Right lobe of liver (tissue), 6 donors: ENCODE results near the gene COA6. TPM values are rescaled to one million over a fixed set of nuclear protein-coding genes. Genes with fewer than 3 reads are reported as not detected.

Experiments
- ATAC-seq, 4 donors: fragments of 200-7000 bp; cut with Tn5 transposase; one replicate each; pipeline ENCODE4 v1.9.1; 2020; ENCODE audit warnings: mild to moderate bottlenecking in 4 of 4, moderate library complexity in 4 of 4
- DNase-seq, 3 donors: peaks; one replicate each; pipeline ENCODE4 v3.0.0-alpha.2; 2020
- H3K27ac ChIP-seq, 3 donors: fragments of 200-600 bp; one replicate each; pipeline ENCODE4 v1.8.0; 2022
- H3K27me3 ChIP-seq, 2 donors: fragments of 200-600 bp; one replicate each; pipeline ENCODE4 v1.8.0; 2022
- H3K36me3 ChIP-seq, 4 donors: fragments of 200-600 bp; sonication (generic) in 1 of 4; one replicate each; pipeline versions ENCODE4 v1.5.1 to v1.8.0; 2017 to 2022; ENCODE audit warnings: control low read depth in 1 of 4
- H3K4me1 ChIP-seq, 4 donors: fragments of 200-600 bp; sonication (generic) in 1 of 4; one replicate each; pipeline versions ENCODE4 v1.5.1 to v1.8.0; 2017 to 2022; ENCODE audit warnings: control low read depth in 1 of 4
- H3K4me3 ChIP-seq, 3 donors: fragments of 200-600 bp; one replicate each; pipeline ENCODE4 v1.8.0; 2022
- H3K9me3 ChIP-seq, 4 donors: fragments of 200-600 bp; sonication (generic) in 1 of 4; one replicate each; pipeline versions ENCODE4 v1.5.1 to v1.8.0; 2017 to 2022; ENCODE audit warnings: control low read depth in 1 of 4
- POLR2A ChIP-seq: fragments of 450-650 bp; IDR thresholded peaks from one replicate; pipeline ENCODE4 v1.6.1; 2017; ENCODE audit warnings: antibody characterized with exemption, mild to moderate bottlenecking
- WGBS: methylation state at CpG from one replicate; pipeline ENCODE4 v1.1.6; 2018; ENCODE audit warnings: low coverage, low lambda C conversion rate; ENCODE audit not compliant: insufficient coverage; ENCODE audit errors: missing lambda C conversion rate; 5-methylcytosine and 5-hydroxymethylcytosine counted together
- intact Hi-C, 2 donors: fragments of 100-400 bp; cut with DNase I; formaldehyde crosslinking; loops; one replicate each; pipeline versions ENCODE4 v1.11.2 to v1.14.1; 2022
- long read RNA-seq: library from polyadenylated mRNA; unstranded; transcript quantifications from one replicate; pipeline ENCODE4 v2.0.0, GENCODE V29; 2019
- total RNA-seq, 6 experiments: library from RNA; depleted of rRNA in 2 of 6; stranded (reverse); fragments of >200 nt in 2 of 6; fragmentation: NEBNext Ultra II Directional in 3 of 6; extraction: Animal tissue kit (Norgen Biotek cat#: 25700) in 3 of 6; gene quantifications; one replicate each; pipeline versions ENCODE4 v1.1.0 to v1.2.4, GENCODE V29; 2016 to 2023
- TF ChIP-seq, protein P1 (sequence below), 4 donors: fragments of 200-600 bp in 3 of 4; fragments of 450-650 bp in 1 of 4; IDR thresholded peaks; one replicate each; pipeline versions ENCODE4 v1.5.1 to v1.8.0; 2016 to 2022; ENCODE audit warnings: antibody characterized with exemption in 4 of 4, mild to moderate bottlenecking in 2 of 4
- donor health status: DM: no; HTN: yes; CAD: no.
- donor health status: DM: no; HTN: no; CAD: no.
- donor health status: DM: no; HTN: no; CAD: no.
- donor health status: DM: no; HTN: yes; CAD: no.
- donor health status: DM: no; HTN: yes; CAD: no.

COA6 gene
- 10 to 100 TPM; 12.8 to 29.3 (median 16.2) TPM for total RNA-seq
- long read RNA-seq, transcript COA6-203 (3 exons, 710 nt): major isoform, 19 of 24 reads
- long read RNA-seq, partial matches to known transcripts: 0 of 24 reads
- long read RNA-seq, other reads (novel, unspliced or antisense): 1 of 24 reads

DNA sequence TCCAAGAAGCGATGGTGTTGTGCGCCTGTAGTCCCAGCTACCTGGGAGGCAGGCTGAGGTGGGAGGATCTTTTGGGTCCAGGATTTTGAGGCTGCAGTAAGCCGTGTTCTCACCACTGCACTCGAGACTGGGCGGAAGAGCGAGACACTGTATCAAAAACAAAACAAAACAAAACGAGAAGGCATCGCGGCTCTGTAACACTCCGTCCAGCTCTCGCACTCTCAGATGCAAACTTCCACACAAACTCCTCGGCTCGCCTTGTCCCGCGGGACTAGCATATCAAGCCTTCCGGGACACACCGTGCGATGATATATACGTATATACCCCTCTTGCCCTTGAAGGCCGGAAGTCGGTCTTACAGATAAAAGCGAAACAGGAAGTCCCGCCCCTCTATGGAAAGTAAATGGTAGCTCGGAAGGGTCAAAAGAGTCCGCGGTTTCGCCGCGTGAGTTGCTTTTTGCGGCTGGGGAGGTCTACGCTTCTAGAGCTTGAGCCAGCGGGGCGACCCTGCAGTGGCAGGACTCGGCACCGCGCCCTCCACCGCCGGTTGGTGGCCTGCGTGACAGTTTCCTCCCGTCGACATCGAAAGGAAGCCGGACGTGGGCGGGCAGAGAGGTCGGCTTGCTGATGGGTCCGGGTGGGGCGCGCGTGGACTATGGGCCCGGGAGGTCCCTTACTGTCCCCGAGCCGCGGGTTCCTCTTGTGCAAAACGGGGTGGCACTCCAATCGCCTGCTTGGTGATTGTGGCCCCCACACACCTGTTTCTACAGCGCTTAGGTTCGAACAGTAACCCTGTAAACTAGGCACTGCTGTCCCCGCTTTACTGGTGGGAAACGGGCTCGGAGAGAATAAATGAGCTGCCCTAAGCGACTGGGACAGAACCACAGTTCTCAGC lies at the start of gene COA6:
Gene COA6, plus strand, starts transcription at position 393 of the 895 bp plus-strand sequence. Its CDS starts 11 bp downstream, at position 404.
- TF ChIP-seq, protein P1, sequence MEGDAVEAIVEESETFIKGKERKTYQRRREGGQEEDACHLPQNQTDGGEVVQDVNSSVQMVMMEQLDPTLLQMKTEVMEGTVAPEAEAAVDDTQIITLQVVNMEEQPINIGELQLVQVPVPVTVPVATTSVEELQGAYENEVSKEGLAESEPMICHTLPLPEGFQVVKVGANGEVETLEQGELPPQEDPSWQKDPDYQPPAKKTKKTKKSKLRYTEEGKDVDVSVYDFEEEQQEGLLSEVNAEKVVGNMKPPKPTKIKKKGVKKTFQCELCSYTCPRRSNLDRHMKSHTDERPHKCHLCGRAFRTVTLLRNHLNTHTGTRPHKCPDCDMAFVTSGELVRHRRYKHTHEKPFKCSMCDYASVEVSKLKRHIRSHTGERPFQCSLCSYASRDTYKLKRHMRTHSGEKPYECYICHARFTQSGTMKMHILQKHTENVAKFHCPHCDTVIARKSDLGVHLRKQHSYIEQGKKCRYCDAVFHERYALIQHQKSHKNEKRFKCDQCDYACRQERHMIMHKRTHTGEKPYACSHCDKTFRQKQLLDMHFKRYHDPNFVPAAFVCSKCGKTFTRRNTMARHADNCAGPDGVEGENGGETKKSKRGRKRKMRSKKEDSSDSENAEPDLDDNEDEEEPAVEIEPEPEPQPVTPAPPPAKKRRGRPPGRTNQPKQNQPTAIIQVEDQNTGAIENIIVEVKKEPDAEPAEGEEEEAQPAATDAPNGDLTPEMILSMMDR (IDR thresholded peaks at IDR 0.05): no peak
- TF ChIP-seq POLR2A: peak; percentile 89
- under 1% methylated on average over 33 of the region's 62 CpGs for WGBS
- H3K36me3 ChIP-seq: peaks cover 0 to 17% (median 8%) of the 10 kb centered on the region in 4 donors
- intact Hi-C loops: no loop called here
- peak within 1 kb of the TSS; percentile 90 to 99 (median 97) for H3K27ac ChIP-seq
- DNase-seq (peak; percentile 89 to 92 (median 91)), ATAC-seq (peak; percentile 93)
- peaks cover 0 to 19% (median 5%) of the 10 kb centered on the region in 4 donors for H3K4me1 ChIP-seq
- no peaks in the 10 kb centered on the region for H3K9me3 ChIP-seq
- H3K27me3 ChIP-seq: no peaks in the 10 kb centered on the region
- H3K4me3 ChIP-seq: peak within 1 kb of the TSS; percentile 66 to 80 (median 78)

GRCh38 chr1:234324821-234325220 lies 48.4 kb upstream of the COA6 start:
- 67% methylated on average over 6 of the region's 6 CpGs for WGBS
- Histone ChIP-seq H3K27ac (no peak overlapping the region), H3K9me3 (no peaks in the 10 kb centered on the region), H3K4me3 (no peak overlapping the region), H3K36me3 (no peaks in the 10 kb centered on the region), H3K4me1 (peaks cover 0 to 11% (median 3%) of the 10 kb centered on the region in 4 donors), H3K27me3 (no peaks in the 10 kb centered on the region)
- ATAC-seq (no peak), DNase-seq (no peak)
- TF ChIP-seq POLR2A: no peak
- TF ChIP-seq, protein P1 (IDR thresholded peaks at IDR 0.05): no peak
- intact Hi-C loops: no loop called here

DNA sequence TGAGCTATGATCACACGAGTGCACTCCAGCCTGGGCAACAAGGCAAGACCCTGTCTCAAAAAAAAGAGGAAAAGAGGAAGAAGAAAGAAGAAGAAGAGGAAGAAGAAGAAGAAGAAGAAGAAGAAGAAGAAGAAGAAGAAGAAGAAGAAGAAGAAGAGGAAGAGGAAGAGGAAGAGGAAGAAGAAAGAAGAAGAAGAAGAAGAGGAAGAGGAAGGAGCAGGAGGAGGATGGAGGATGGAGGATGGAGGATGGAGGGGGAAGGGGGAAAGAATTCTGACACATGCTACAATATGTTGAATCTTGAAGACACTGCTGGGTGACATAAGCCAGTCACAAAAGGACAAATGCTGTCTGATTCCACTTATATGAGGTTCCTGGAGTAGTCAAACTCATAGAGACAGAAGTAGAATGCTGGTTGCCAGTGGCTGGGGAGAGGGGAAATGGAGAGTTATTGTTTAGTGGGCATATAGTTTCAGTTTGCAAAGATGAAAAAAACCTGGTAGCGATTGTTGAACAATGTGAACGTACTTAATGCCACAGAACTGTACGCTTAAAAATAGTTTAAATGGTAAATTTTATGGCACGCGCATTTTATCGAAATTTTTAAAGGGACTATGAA lies 47.3 kb upstream of the COA6 start:
- no peaks in the 10 kb centered on the region for H3K9me3 ChIP-seq
- intact Hi-C loops: no loop called here
- no peaks in the 10 kb centered on the region for H3K27me3 ChIP-seq
- no peak overlapping the region for H3K27ac ChIP-seq
- H3K4me3 ChIP-seq: peak overlapping the region in 1 of 3 donors; percentile 9
- no peaks in the 10 kb centered on the region for H3K36me3 ChIP-seq
- no peak for ATAC-seq
- peaks cover 0 to 3% (median 0%) of the 10 kb centered on the region in 4 donors for H3K4me1 ChIP-seq
- TF ChIP-seq POLR2A: no peak
- TF ChIP-seq, protein P1 (IDR thresholded peaks at IDR 0.05): no peak
- no peak for DNase-seq
- 60% methylated on average over 7 of the region's 7 CpGs for WGBS

DNA sequence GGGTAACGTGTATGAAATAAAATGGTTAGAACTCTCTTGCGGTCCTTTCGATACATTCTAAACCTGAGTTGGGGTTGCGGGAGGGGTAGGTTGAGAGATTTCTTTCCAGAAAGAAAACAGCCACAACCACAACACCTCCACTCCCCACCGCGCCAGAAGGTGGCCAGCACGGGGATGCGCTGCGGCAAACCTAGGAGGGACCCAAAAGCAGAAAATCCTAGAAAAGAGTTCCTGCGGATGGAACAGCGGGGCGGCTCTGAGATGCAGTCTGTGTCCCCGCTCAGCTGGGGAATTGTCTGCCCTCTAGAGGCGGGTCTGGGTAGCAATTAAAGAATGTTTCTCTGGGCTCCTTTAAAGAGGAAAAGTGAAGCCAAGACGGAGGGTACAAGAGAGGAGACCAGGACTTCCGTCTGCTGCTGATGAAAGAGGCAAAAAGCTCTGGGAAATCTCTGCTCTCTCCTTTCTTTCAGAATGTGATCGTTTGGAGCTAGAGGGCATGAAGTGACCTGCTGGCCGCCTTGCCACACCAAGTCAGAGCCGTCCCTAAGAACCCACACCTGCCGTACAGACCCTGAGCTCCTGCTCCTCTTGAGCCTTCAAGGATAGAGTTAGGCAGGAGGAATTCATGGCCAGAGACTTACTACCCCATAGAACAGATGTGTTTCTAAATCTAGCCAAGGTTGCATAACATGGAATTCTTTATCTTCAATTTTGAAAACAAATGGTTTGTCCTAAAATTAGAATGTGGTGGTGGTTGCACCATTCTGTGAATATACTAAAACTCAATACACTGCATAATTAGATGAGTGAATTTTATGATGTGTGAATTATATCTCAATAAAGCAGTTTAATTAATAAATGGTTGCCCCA lies 46.5 kb upstream of the COA6 start:
- WGBS: 35% methylated on average over 14 of the region's 20 CpGs
- Histone ChIP-seq H3K27ac (no peak overlapping the region), H3K4me3 (peak overlapping the region in 1 of 3 donors; percentile 9), H3K36me3 (no peaks in the 10 kb centered on the region), H3K9me3 (no peaks in the 10 kb centered on the region), H3K27me3 (no peaks in the 10 kb centered on the region), H3K4me1 (peaks cover 0 to 3% (median 0%) of the 10 kb centered on the region in 4 donors)
- ATAC-seq (peak; percentile 86 to 92 (median 90)), DNase-seq (peak in 2 of 3 donors; percentile 39 to 57)
- intact Hi-C loops: no loop called here
- TF ChIP-seq, protein P1 (IDR thresholded peaks at IDR 0.05): peak; percentile 49 to 81 (median 78)
- no peak for TF ChIP-seq POLR2A
